ENCODE measurements around the gene RASSF1. TPM values are rescaled to one million over a fixed set of nuclear protein-coding genes. Genes with fewer than 3 reads are reported as not detected.

RASSF1 gene
- total and polyA plus RNA-seq, 2 of the 8 experiments (the other 6 are each of a cell fraction or from before 2014, with no cell fraction given) = 10.3 to 15.7 TPM

- TF ChIP-seq KDM5A (IDR thresholded peaks at IDR 0.05; ENCODE audit: low read length) (no peak), SRF (IDR thresholded peaks at IDR 0.05; ENCODE audit: low read depth, low read length) (no peak), RXRA (IDR thresholded peaks at IDR 0.05; ENCODE audit: insufficient read depth, low read depth, low read length) (no peak), BACH1 (IDR thresholded peaks at IDR 0.05; ENCODE audit: low read length) (0 out of 2 replicates have a peak, but pooled peaks have one; percentile 19), NRF1 (IDR thresholded peaks at IDR 0.05; ENCODE audit: low read depth, low read length) (peak; percentile 72), HDAC2 (IDR thresholded peaks at IDR 0.05; ENCODE audit: borderline replicate concordance in 1 of 2, low read depth in 2 of 2, low read length in 2 of 2) (peak; percentile 55 to 92; a peak in 1 of 4 replicates), MAFK (IDR thresholded peaks at IDR 0.05; ENCODE audit: low read depth, low read length) (no peak), TCF12 (IDR thresholded peaks at IDR 0.05; ENCODE audit: low read depth, low read length) (no peak), TAF1 (IDR thresholded peaks at IDR 0.05; ENCODE audit: low read depth, low read length) (peak; percentile 51; the same call in 1 of the 2 replicates)
Measured at GRCh38 chr3:50350527-50351322, 10.1 kb upstream of the RASSF1 start, which contains the start of the genes CYB561D2 and NPRL2 (continued).

Measured in H1 (cell line).